Astrocyte of the cerebellum (primary cell): Measurements from ENCODE around the gene DIAPH2.
A peak's percentile ranks its signal among the peaks of the same experiment; 100 is the strongest.

Experiments used
- DNase-seq: peaks from one replicate; pipeline ENCODE4 v3.0.0-alpha.2; 2011; ENCODE audit warnings: low read depth
- H3K4me3 ChIP-seq: 2 replicates; pipeline ENCODE4 v1.5.1; 2011; ENCODE audit warnings: mild to moderate bottlenecking, low read depth, low read length, moderate library complexity
- CTCF ChIP-seq: IDR thresholded peaks from 2 replicates; pipeline ENCODE4 v1.5.1; 2012; ENCODE audit warnings: low read length, low read depth, moderate library complexity, mild to moderate bottlenecking; ENCODE audit errors: missing control alignments
- in situ Hi-C: cut with HindIII; loops from 2 replicates; pipeline ENCODE4 v1.10.0; 2017; ENCODE audit warnings: low sequenced_read_pairs

DIAPH2 gene

GRCh38 chrX:97397371-97397770 is 712.7 kb downstream of the DIAPH2 start:
- no peak overlapping the region for H3K4me3 ChIP-seq
- TF ChIP-seq CTCF = no peak
- peak; percentile 27 for DNase-seq
- in situ Hi-C loops = no loop called here

- no peak for TF ChIP-seq CTCF
- H3K4me3 ChIP-seq = no peak overlapping the region
- DNase-seq = no peak
- in situ Hi-C loops = no loop called here
These were observed 713.4 kb downstream of the DIAPH2 start for GRCh38 chrX:97398030-97398551.

GRCh38 chrX:97399400-97399799 is 714.8 kb downstream of the DIAPH2 start:
- no peak overlapping the region for H3K4me3 ChIP-seq
- in situ Hi-C loops = no loop called here
- DNase-seq = no peak
- no peak for TF ChIP-seq CTCF

- DNase-seq = no peak
- no peak overlapping the region for H3K4me3 ChIP-seq
- no peak for TF ChIP-seq CTCF
- in situ Hi-C loops = no loop called here
These were observed 715.9 kb downstream of the DIAPH2 start for GRCh38 chrX:97400492-97400891.

- H3K4me3 ChIP-seq = no peak overlapping the region
- DNase-seq = no peak
- in situ Hi-C loops = no loop called here
- no peak for TF ChIP-seq CTCF
These were observed 716.5 kb downstream of the DIAPH2 start for GRCh38 chrX:97401154-97401553.

- in situ Hi-C loops = no loop called here
- DNase-seq = no peak
- H3K4me3 ChIP-seq = no peak overlapping the region
- TF ChIP-seq CTCF = no peak
These were observed 717.0 kb downstream of the DIAPH2 start for GRCh38 chrX:97401586-97402136.
